T1000 (cell line): Measurements from ENCODE around the gene LRRC28.
A peak's percentile ranks its signal among the peaks of the same experiment; 100 is the strongest.

Source experiments
- DNase-seq: peaks from one replicate; lab custom pipeline; 2025; ENCODE audit warnings: mixed read lengths; lab: John Stamatoyannopoulos, UW

The LRRC28 gene

DNA sequence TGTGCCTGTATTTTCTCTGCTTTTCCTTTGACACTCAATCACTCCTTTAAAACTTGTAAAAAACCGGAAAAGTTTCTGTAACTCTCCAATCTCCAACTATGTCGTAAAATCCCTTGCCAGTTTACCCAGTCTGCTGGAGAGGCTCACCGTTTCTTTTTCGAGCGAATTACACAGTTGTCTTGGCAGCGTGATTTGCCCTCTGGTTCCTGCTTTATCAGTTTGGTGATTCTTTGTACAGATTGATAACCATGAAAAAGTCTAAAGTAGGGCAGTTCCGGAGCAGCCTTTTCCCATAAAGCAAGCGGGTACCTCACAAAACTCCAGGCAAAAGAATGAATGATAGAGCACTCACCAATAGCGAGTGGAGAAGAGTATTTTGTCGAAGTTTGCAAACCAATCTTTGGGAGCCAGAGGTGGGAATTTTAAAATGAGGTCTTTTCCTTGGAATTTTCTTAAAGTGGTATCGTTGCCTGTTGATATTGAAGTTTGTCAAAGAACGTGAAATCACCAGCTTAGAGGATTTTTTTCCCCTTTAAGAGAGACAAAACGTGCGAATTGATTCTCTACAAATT, 1.9 kb upstream of the LRRC28 start, which contains the start of gene TTC23:
TSS of gene TTC23 (minus strand) at position 312 of the 572 bp plus-strand sequence. CDS start 20,869 bp downstream, outside the sequence.
- peak; percentile 35 for DNase-seq

DNA sequence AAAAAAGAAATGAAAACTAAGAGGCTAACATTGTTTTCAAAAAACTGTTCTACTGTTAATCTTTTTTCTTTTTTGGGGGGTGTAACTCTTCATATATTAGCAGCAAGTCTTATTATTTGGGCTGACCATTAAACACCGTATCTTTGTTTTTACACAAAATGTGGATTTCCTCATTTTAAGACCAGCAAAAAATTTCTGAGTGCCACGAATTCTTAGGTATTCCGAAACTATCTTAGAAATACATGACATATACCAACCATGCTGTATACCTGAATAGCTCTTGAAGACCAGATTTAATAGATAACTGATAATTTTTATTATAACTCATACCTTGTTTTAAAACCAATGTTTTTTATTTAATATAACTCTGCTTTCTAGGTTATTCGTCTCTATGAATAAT, 1.3 kb upstream of the LRRC28 start:
- DNase-seq, result no peak

DNA sequence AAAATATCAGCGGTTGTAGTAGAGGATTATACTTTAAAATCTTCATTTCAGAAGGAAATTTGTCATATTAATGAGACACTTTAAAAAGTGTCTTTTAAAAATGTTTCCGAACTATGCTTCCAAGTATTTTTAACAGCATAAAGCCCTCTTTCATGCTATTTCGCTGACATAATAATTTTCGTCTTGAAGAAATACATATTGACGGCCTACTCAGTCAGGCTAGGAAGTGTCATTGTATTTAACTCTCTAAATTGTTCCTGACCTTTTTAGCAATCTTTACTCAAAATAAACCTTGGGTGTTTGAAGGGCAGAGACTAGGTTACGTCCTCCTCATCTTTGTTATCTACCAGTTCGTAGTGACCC, 806 bp upstream of the LRRC28 start:
- DNase-seq, result no peak

DNA sequence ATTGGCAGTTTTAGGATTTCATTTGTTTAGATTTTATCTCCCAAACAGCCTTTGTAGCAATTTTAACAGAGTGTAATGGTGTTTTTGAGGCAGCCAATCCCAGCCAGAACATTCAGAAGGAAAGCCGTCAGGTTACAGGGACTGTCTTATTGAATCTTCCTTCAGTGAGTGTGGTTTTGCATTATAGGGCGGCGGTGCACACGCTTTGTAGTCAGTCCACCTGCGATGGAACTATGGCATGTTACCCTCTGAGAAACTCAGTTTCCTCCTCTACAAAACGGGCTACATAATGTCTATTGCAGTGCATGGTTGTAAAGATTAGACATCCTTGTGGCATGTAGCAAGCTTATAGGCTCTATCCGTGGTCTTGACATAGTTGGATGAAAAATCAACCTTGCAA, 1.0 kb downstream of the LRRC28 start:
- no peak for DNase-seq

DNA sequence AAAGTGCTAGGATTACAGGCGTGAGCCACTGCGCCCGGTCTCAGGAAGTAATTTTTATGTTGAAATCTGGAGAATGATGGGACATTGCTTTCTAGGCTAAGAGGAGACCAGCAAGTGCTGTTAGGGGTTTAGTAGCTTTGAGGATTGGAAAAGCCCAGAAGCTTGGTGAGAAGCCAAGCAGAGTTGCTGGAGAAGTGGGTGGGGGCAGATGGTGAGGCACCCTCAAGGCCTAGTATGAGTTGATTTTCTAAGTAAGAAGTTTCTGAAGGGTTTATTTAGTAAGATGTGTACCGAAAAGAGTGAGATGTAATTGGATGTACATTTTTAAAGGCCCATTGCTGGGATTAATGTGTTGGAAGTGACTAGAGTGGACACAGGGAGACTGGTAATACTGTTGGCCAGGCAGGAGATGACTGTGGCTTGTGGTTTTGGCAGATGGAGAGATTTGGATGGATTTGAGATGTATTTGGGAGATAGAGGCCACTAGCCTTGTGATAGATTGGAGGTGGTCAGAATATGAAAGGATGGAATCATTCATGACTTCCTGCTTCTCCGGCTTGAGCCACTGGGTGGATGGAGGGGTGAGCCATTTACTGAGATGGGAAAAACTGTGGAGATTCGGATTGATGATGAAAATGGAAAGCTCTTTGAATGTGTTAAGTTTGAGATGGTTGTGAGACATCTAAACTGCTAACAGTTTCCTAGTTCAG, 2.3 kb downstream of the LRRC28 start:
- no peak for DNase-seq

DNA sequence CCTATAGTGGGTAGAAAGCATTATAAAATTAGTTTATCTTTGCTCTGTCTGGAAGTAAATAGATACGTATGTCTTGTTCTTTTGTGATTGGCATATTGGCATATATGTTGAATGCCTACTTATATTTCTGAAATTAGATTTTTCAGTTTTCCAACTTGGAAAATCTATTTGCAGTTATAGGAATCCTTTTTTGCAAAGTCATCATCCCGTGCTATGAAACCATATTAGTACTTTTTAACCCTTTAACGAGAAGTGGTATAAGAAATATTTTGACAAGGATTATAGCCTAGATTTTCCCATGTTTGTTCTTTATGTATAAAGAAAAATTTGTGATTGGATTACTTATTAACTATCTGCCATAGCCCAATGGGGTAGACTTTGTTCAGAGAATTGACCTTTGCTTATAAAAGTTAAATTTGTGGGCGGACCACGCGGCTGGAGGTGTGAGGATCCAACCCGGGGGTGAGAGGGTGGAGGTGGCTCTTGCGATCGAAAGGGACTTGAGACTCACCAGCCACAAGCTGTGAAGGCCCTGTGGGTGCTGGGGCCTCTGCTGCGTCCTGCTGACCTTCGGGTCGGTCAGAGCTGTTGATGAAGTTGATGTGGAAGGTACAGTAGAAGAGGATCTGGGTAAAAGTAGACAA, 5.9 kb downstream of the LRRC28 start:
- DNase-seq, result no peak

DNA sequence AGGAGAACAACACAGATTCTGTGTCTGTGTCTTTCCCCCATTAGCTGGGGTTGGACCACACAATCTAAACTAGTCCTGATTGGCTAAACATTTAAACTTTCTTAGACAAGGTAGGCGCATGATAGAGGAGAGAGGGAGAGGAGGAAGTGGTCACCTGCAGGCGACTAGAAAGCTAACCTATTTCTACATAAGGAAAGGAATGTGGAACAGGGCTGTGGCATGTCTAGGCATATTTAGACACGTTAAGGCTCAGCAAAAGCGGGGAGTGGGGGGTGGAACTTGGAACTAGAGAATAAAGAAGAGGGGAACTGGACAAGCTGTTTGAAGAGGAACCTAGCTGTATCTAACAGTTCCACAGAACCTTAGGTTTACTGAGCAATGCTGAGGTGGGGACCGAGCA, 12.8 kb downstream of the LRRC28 start:
- no peak for DNase-seq

DNA sequence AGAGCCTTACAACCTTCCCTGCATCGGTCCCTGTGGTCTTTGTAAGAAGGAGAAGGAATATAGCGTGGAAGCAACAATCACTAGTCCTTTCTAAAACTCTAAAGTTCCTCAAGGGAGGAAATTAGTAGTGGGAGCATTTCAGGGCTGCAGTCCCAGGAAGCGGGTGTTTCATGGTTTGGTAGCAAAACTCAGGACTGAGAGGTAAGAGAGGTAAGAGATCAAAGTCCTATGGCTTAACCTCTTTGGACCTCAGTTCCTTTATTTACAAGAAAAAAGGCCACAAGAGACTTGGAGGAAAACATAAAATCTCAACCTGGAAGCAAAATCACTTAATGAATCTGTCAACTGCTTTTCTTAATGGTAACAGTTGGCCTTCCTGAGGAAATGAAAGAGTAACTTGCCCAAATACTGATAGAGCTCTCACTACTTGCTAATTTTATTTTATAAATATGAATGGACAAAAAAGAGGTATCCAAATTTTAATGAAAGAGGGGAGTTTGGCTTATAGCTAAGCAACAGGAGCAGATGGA, 14.3 kb downstream of the LRRC28 start:
- DNase-seq, result no peak

DNA sequence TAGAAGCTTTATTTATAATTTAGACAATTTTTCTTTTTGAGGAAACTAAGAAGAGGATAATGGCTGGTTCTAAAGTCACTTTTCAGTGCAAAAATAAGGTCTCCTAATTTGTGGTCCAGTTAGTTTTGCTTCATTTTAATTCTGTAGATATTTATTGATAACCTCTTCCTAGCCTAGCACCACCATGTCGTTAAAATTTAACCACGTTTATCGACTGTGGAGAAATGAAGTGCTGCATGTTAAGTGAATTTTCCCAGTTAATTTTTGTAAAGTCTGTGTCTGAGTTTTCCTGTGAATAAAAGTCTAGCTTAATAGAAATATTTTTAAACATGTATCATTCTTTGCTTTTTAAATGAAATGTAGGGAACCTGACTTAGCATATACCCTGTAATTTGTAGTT, 16.7 kb downstream of the LRRC28 start:
- DNase-seq, result no peak

DNA sequence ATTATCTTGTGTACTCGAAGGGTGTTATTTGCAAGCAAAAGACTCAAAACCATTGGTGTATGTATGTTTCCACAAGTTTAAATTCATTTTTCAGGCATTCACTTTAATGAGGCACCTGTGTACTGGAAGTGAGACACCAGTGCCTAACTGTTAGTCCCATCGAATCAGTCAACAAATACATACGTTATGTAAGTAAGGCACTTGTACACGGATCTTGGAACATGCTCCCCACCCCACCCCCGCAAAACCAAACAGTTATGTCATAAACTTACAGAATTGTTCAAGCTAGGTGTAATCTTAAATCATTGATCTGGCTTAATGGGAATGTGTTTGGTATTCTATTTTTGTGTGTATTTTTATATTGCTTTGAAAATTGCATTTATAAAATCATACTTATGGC, 17.1 kb downstream of the LRRC28 start:
- no peak for DNase-seq

DNA sequence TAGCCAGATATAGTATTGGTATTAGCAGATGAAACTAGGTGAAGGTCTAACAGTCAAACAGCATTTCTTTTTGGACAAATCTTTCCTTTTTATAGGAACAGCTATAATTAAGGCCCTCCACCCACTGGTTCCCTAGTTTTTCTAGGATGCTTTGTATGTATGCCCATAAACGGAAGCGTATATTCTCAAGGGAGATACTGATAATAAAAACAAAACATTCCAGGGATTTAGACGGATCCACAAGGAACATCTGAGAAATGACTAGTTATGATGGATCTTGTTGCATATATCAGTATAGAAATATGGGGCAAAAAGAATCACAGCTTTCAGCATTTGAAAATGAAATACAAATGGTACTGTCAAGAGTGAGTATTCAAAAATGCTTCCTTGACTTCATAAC, 22.5 kb downstream of the LRRC28 start:
- no peak for DNase-seq

DNA sequence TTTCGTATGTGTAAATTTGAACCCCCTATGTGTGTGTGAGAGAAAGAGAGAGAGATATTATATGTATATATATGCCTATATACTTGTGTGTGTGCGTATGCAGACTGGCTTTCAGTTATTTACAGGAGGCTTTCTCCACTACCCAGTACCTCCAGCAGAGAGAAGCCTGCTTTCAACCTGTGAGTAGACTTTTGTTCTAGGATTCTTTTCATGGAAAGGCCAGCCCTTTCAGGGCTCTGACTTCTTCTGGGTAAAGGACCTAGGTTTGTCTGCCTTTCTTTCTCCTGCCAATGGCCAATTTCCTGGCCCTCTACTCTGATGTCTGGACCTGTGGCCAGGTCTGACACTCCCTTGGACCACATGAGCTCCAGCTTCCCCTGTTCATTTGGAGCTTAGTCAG, 23.8 kb downstream of the LRRC28 start:
- DNase-seq, result no peak

DNA sequence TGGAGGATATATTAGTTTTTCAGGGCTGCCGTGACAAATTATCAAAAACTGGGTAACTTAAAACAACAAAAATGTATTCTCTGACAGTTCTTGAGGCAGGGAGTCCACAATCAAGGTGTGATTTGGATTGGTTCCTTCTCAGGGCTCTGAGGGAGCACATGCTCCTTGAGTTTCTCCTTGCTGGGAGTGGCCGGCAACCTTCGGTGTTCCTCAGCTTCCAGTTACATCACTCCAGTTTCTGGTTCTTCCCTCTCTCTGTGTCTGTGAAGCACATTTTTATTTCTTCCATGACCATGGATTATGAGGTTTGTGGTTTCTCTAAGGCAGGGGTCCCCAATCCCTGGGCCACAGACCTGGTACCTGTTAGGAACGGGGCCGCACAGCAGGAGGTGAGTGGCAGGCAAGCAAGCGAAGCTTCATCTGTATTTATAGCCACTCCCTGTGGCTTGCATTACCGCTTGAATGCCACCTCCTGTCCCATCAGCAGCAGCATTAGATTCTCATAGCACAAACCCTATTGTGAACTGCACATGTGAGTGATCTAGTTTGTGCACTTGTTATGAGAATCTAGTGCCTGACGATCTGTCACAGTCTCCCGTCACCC, 24.3 kb downstream of the LRRC28 start:
- DNase-seq, result no peak

DNA sequence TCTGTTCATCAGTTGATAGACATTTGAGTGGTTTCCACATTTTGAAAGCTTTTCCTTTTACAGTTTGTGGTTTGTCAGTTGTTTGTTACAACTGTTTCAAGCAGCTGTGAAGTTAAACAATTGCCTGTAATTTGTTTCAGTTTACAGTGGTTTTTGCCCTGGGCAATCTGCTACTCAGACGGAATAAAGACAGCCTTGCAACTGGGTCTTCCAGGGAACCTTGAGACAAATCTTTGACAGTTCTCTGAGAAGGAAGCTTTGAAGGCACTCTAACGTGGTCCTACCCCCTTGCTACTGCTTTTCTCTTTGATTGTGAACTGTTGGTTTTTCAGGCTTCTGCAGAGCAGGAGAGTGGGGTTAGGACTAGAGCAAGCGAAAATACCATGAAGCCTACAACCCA, 28.0 kb downstream of the LRRC28 start:
- no peak for DNase-seq

DNA sequence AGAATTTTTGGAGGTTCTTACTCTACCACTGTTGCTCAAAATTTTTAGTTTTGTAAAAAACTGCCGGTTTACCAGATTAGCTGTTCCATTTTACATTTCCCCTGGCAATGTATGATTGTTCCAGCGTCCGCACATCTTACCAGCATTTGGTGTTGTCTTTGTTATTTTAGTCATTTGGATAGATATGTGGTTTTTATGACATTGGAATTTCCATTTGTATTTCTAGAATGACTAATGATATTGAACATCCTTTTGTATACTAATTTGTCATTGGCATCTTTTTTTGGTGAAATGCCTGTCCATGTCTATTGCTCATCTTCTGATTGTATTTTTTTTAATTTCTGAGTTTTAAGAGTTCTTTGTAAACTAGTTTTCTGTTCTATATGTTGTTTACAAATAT, 28.5 kb downstream of the LRRC28 start:
- DNase-seq, result no peak

DNA sequence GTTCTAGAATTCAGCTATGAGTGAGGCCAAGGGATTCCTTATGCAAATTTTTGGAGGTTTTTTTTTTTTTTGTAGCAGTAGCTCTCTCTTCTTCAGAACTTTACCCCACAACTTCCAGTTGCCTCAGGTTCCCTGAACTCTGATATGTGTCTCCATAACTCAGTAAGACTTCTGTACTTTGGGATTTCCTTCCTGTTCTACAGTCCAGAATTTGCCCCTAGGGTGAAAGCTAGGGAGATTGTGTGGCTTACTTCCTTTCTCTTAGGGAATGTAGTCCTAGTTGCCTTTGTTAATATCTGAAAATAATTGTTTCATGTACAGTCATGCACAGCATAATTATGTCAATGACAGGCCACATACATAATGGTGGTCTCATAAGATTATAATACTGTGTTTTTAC, 30.8 kb downstream of the LRRC28 start:
- no peak for DNase-seq

DNA sequence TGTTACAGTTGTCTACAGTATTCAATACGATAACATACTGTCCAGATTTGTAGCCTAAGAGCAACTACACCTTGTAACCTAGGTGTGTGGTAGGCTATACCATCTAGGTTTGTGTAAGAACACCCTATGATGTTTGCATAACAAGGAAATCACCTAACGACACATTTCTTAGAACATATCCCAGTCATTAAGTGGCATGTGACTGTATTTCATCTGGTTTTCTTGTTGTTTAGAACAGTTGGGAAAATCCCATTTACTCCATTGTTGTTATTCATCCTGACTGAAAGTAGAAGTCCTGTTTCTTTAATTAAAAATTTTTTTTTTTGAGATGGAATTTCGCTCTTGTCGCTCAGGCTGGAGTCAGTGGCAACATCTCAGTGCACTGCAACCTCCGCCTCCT, 31.3 kb downstream of the LRRC28 start:
- no peak for DNase-seq

DNA sequence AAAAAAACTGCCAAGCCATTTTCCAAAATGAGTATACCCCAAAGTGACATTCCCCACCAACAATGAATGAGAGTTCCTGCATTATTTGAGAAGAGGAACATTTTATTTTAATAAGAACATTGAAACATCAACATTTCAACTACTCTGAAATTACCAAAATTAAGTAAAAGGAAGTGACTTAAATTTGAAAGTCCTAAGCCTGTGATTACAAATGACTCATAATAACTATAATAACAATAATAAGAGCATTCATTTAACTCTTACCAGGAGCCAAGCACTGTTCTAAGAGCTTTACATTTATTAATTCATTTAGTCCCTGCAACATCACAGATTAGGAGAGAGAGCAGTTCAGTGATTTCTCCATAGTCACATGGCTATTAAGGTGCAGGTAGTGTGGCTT, 32.4 kb downstream of the LRRC28 start:
- DNase-seq, result no peak

DNA sequence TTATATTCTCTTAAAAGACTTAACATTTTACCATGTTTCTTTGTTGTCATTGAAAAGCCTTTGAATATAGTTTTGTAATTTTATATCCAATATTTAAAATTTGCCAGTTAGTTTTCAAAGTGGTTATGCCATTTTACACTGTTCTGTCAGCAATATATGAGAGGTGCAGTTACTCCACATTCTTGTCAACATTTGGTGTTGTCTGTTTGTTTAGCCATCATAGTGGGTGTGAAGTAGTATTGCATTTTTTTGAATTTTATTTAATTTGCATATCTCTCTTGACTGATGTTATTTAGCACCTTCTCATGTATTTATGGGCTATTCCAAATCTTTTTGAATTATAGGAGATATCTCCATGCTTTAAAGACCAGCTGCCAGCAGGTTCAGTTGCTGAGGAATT, 40.4 kb downstream of the LRRC28 start:
- no peak for DNase-seq

DNA sequence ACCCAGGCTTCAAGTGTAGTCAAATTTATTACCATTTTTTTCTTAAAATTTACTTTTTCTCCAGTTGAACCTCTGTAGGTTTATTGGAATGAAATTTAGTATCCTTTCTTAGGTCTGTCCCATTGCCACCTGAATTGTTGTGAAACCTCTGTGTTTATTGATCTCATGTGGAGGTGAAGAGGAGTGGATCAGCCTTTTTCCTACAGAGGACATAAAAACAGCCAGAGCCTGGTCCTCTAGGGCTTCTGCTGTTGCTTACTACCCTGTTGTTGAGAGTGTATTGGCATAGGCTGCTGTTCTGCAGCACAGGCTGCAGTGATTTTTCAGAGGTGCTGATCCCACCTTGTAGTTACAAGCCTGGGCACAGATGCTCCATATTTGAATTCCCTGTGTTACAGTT, 44.6 kb downstream of the LRRC28 start:
- DNase-seq, result no peak

DNA sequence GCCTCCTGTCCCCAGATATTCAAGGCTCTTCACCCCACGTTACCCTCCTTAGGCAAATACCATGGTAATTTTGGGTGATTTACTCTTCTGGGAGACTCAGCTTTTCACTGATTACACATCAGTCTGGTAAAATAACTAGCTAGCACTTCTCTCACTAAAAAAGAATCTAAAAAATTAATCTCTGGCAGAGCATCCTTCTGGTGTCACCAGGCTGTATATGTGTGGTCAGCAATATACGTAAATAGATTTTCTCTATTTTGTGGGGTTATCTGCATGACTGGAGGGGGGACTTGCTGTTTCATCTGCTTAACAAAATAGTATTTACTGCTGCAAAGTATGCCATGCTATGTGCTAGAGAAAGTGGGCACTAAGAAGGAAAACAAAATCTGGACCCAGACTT, 45.1 kb downstream of the LRRC28 start:
- no peak for DNase-seq

DNA sequence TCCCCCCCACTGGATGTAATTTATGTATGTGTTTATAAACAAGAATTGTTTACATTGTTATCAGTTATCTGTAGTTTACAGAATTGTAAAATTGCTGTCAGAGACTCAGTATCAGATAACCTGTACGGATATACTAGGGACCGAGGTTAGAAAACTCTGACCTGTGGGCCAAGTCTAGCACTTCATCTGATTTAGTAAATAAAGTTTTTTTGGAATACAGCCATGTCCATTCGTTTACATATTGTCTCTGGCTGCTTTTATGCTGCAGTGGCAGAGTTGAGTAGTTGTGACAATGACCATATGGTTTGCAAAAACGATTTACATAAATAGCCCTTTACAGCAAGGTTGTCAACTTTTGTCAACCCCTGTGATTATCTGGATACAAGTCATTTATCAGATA, 52.6 kb downstream of the LRRC28 start:
- no peak for DNase-seq
